ENCODE data around the gene CALCR. TPM values are rescaled to one million over a fixed set of nuclear protein-coding genes. Genes with fewer than 3 reads are reported as not detected.

Gene CALCR
- total RNA-seq, 1 experiment from 2014 or later: 0.08 TPM

- DNase-seq (ENCODE audit: low read depth, low spot score): no peak
- in situ Hi-C loops (cut with HindIII; ENCODE audit: low pct_unique_long_range_greater_than_20kb, low sequenced_read_pairs): no loop called here
Observed at GRCh38 chr7:93407239-93407638, 167.3 kb downstream of the CALCR start.

- in situ Hi-C loops (cut with HindIII; ENCODE audit: low pct_unique_long_range_greater_than_20kb, low sequenced_read_pairs): no loop called here
- DNase-seq (ENCODE audit: low read depth, low spot score): no peak
Observed at GRCh38 chr7:93402944-93403343, 171.6 kb downstream of the CALCR start.

GRCh38 chr7:93399642-93400041, 174.9 kb downstream of the CALCR start:
- DNase-seq (ENCODE audit: low read depth, low spot score): no peak
- in situ Hi-C loops (cut with HindIII; ENCODE audit: low pct_unique_long_range_greater_than_20kb, low sequenced_read_pairs): no loop called here

- in situ Hi-C loops (cut with HindIII; ENCODE audit: low pct_unique_long_range_greater_than_20kb, low sequenced_read_pairs): no loop called here
- DNase-seq (ENCODE audit: low read depth, low spot score): no peak
Observed at GRCh38 chr7:93392984-93393383, 181.5 kb downstream of the CALCR start.

- DNase-seq (ENCODE audit: low read depth, low spot score): no peak
- in situ Hi-C loops (cut with HindIII; ENCODE audit: low pct_unique_long_range_greater_than_20kb, low sequenced_read_pairs): no loop called here
Observed at GRCh38 chr7:93390660-93391059, 183.9 kb downstream of the CALCR start.

GRCh38 chr7:93382362-93382761, 192.2 kb downstream of the CALCR start:
- no peak for DNase-seq (ENCODE audit: low read depth, low spot score)
- in situ Hi-C loops (cut with HindIII; ENCODE audit: low pct_unique_long_range_greater_than_20kb, low sequenced_read_pairs): no loop called here

- in situ Hi-C loops (cut with HindIII; ENCODE audit: low pct_unique_long_range_greater_than_20kb, low sequenced_read_pairs): no loop called here
- DNase-seq (ENCODE audit: low read depth, low spot score): no peak
Observed at GRCh38 chr7:93378131-93378760, 196.3 kb downstream of the CALCR start.

GRCh38 chr7:93375603-93376002, 198.9 kb downstream of the CALCR start:
- no peak for DNase-seq (ENCODE audit: low read depth, low spot score)
- in situ Hi-C loops (cut with HindIII; ENCODE audit: low pct_unique_long_range_greater_than_20kb, low sequenced_read_pairs): no loop called here

Small RNA genes within 50 kb of the gene (small RNA-seq; reads per million reads assigned to genes)
- gene MIR489: 0 to 0.05 reads per million in 2 experiments
- 0 reads per million in 2 experiments for gene MIR653

Data from SK-MEL-5 (cell line).